NCI-H2107 treated with DMSO at 0.1 percent for 48 hours (cell line): ENCODE data around the gene TUFT1.
"Not testable (repeated sequence)": the region's sequence is repeated elsewhere in the genome, so short reads cannot be mapped to it uniquely, and the experiment has no call there.

ENCODE experiments used
- DNase-seq: peaks from one replicate; lab custom pipeline; 2025; ENCODE audit not compliant: unreplicated experiment; lab: John Stamatoyannopoulos, UW

The TUFT1 gene

GRCh38 chr1:151578941-151579340 is 38.8 kb downstream of the TUFT1 start:
- DNase-seq: no peak

- no peak for DNase-seq
Observed at GRCh38 chr1:151579436-151580225, 39.5 kb downstream of the TUFT1 start.

GRCh38 chr1:151581451-151581850 is 41.3 kb downstream of the TUFT1 start:
- no peak for DNase-seq

- no peak for DNase-seq
Observed at GRCh38 chr1:151581921-151582320, 41.8 kb downstream of the TUFT1 start.

GRCh38 chr1:151583796-151584195 is 43.7 kb downstream of the TUFT1 start:
- DNase-seq: no peak

GRCh38 chr1:151584278-151584677 is 44.2 kb downstream of the TUFT1 start:
- DNase-seq: no peak

GRCh38 chr1:151584780-151585179 is 44.7 kb downstream of the TUFT1 start:
- DNase-seq: no peak

- DNase-seq: no peak
Observed at GRCh38 chr1:151585622-151586021, 45.5 kb downstream of the TUFT1 start.

GRCh38 chr1:151590961-151591360 is 50.9 kb downstream of the TUFT1 start:
- DNase-seq: no peak

GRCh38 chr1:151593730-151594129 is 53.6 kb downstream of the TUFT1 start:
- no peak for DNase-seq

GRCh38 chr1:151594143-151594625 is 54.1 kb downstream of the TUFT1 start:
- peak; percentile 73 for DNase-seq

GRCh38 chr1:151596166-151596953 is 56.3 kb downstream of the TUFT1 start:
- no peak for DNase-seq

GRCh38 chr1:151602550-151602949 is 62.4 kb downstream of the TUFT1 start:
- not testable (repeated sequence) for DNase-seq

- DNase-seq: no peak
Observed at GRCh38 chr1:151604291-151604690, 64.2 kb downstream of the TUFT1 start.

- DNase-seq: no peak
Observed at GRCh38 chr1:151606384-151606783, 66.3 kb downstream of the TUFT1 start.

- DNase-seq: no peak
Observed at GRCh38 chr1:151606857-151607256, 66.7 kb downstream of the TUFT1 start.

GRCh38 chr1:151610142-151610541 is 70.0 kb downstream of the TUFT1 start:
- DNase-seq: no peak

- DNase-seq: no peak
Observed at GRCh38 chr1:151611288-151611790, 71.2 kb downstream of the TUFT1 start.

GRCh38 chr1:151611832-151612500 is 71.9 kb downstream of the TUFT1 start, which contains the start of gene SNX27:
Gene SNX27 (plus strand): TSS chr1:151612050. CDS start chr1:151612202, 152 bp downstream.
- DNase-seq: peak; percentile 95

- DNase-seq: no peak
Observed at GRCh38 chr1:151612501-151613281, 72.6 kb downstream of the TUFT1 start.
